ENCODE measurements around the gene GTF3C6.

DNA sequence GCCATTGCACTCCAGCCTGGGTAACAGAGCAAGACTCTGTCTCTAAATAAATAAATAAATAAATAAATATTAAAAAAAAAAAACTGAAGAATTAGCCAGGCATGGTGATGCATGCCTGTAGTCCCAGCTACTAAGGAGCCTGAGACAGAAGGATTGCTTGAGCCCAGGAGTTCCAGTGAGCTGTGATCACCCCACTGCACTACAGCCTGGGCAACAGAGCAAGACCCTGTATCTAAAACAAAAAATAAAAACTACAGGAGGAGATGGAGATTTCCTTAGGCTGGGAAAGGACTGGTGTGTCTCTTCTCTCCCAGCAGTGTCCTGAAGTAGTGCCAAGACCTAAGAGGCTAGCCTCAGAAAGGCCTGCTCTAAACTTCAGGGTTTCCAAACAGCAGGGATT, 8.1 kb upstream of the GTF3C6 start:
- TF ChIP-seq POLR2A (IDR thresholded peaks at IDR 0.05; ENCODE audit: low read depth, low read length) = no peak
- TF ChIP-seq POLR2AphosphoS5 (IDR thresholded peaks at IDR 0.05; ENCODE audit: low read depth, low read length) = no peak
- TF ChIP-seq TAF1 (IDR thresholded peaks at IDR 0.05; ENCODE audit: borderline replicate concordance, low read depth, low read length) = no peak

Data from GM12892 (cell line).